ENCODE data around the gene PLXNA2.

DNA sequence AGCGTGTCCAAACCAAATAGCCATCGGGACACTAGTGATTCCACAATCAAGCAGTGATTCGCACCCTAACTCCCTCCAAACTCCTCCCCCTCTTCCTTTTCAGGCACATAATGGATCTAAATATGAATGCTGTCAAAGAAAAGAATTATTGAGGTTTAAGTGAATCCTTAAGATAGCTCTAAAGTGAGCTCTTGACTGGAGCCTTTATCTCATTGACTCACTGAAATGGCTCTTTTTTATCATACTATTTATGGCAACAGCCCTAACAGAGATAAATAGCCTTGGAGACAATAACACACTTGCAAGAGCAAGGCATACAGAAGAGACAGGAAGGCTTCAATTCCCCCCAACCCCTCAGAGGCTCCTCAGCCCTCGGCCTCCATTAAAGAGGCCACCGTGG, 143.3 kb downstream of the PLXNA2 start:
- TF ChIP-seq, protein P1, sequence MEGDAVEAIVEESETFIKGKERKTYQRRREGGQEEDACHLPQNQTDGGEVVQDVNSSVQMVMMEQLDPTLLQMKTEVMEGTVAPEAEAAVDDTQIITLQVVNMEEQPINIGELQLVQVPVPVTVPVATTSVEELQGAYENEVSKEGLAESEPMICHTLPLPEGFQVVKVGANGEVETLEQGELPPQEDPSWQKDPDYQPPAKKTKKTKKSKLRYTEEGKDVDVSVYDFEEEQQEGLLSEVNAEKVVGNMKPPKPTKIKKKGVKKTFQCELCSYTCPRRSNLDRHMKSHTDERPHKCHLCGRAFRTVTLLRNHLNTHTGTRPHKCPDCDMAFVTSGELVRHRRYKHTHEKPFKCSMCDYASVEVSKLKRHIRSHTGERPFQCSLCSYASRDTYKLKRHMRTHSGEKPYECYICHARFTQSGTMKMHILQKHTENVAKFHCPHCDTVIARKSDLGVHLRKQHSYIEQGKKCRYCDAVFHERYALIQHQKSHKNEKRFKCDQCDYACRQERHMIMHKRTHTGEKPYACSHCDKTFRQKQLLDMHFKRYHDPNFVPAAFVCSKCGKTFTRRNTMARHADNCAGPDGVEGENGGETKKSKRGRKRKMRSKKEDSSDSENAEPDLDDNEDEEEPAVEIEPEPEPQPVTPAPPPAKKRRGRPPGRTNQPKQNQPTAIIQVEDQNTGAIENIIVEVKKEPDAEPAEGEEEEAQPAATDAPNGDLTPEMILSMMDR (IDR thresholded peaks at IDR 0.05) = no peak
- TF ChIP-seq POLR2A (IDR thresholded peaks at IDR 0.05) (no peak), EP300 (IDR thresholded peaks at IDR 0.05) (no peak)
